ENCODE measurements around the gene NKD2. TPM values are rescaled to one million over a fixed set of nuclear protein-coding genes. Genes with fewer than 3 reads are reported as not detected.

NKD2 gene
- total RNA-seq, 1 donor from 2014 or later = not detected

GRCh38 chr5:983238-983524, 25.4 kb upstream of the NKD2 start:
- Mint-ChIP-seq H3K27ac (ENCODE audit: unreplicated experiment) (no peak overlapping the region), H3K4me1 (ENCODE audit: unreplicated experiment) (peaks cover 3% of the 10 kb centered on the region), H3K9me3 (ENCODE audit: unreplicated experiment) (peaks cover 19% of the 10 kb centered on the region), H3K4me3 (ENCODE audit: unreplicated experiment) (no peak overlapping the region), H3K36me3 (ENCODE audit: unreplicated experiment) (peaks cover 4% of the 10 kb centered on the region), H3K27me3 (ENCODE audit: unreplicated experiment) (peaks cover 44% of the 10 kb centered on the region)
- no peak for DNase-seq (ENCODE audit: extremely low spot score, unreplicated experiment)
- no peak for TF ChIP-seq CTCF (IDR thresholded peaks at IDR 0.05)

- peaks cover 4% of the 10 kb centered on the region for H3K36me3 Mint-ChIP-seq (ENCODE audit: unreplicated experiment)
- H3K4me3 Mint-ChIP-seq (ENCODE audit: unreplicated experiment) = no peak overlapping the region
- peaks cover 3% of the 10 kb centered on the region for H3K4me1 Mint-ChIP-seq (ENCODE audit: unreplicated experiment)
- TF ChIP-seq CTCF (IDR thresholded peaks at IDR 0.05) = no peak
- no peak for DNase-seq (ENCODE audit: extremely low spot score, unreplicated experiment)
- H3K27ac Mint-ChIP-seq (ENCODE audit: unreplicated experiment) = no peak overlapping the region
- peaks cover 40% of the 10 kb centered on the region for H3K27me3 Mint-ChIP-seq (ENCODE audit: unreplicated experiment)
- peaks cover 23% of the 10 kb centered on the region for H3K9me3 Mint-ChIP-seq (ENCODE audit: unreplicated experiment)
Observed at GRCh38 chr5:983568-983967, 25.0 kb upstream of the NKD2 start.

GRCh38 chr5:984774-985173, 23.8 kb upstream of the NKD2 start:
- Mint-ChIP-seq H3K4me1 (ENCODE audit: unreplicated experiment) (peaks cover 3% of the 10 kb centered on the region), H3K27me3 (ENCODE audit: unreplicated experiment) (peaks cover 39% of the 10 kb centered on the region), H3K36me3 (ENCODE audit: unreplicated experiment) (peaks cover 4% of the 10 kb centered on the region), H3K4me3 (ENCODE audit: unreplicated experiment) (no peak overlapping the region), H3K27ac (ENCODE audit: unreplicated experiment) (no peak overlapping the region), H3K9me3 (ENCODE audit: unreplicated experiment) (peaks cover 25% of the 10 kb centered on the region)
- DNase-seq (ENCODE audit: extremely low spot score, unreplicated experiment) = no peak
- no peak for TF ChIP-seq CTCF (IDR thresholded peaks at IDR 0.05)

GRCh38 chr5:987761-988160, 20.8 kb upstream of the NKD2 start:
- no peak for TF ChIP-seq CTCF (IDR thresholded peaks at IDR 0.05)
- peaks cover 25% of the 10 kb centered on the region for H3K9me3 Mint-ChIP-seq (ENCODE audit: unreplicated experiment)
- no peak overlapping the region for H3K27ac Mint-ChIP-seq (ENCODE audit: unreplicated experiment)
- peaks cover 4% of the 10 kb centered on the region for H3K36me3 Mint-ChIP-seq (ENCODE audit: unreplicated experiment)
- DNase-seq (ENCODE audit: extremely low spot score, unreplicated experiment) = no peak
- H3K4me3 Mint-ChIP-seq (ENCODE audit: unreplicated experiment) = no peak overlapping the region
- peaks cover 46% of the 10 kb centered on the region for H3K27me3 Mint-ChIP-seq (ENCODE audit: unreplicated experiment)
- peaks cover 3% of the 10 kb centered on the region for H3K4me1 Mint-ChIP-seq (ENCODE audit: unreplicated experiment)

- peaks cover 49% of the 10 kb centered on the region for H3K27me3 Mint-ChIP-seq (ENCODE audit: unreplicated experiment)
- no peak overlapping the region for H3K4me3 Mint-ChIP-seq (ENCODE audit: unreplicated experiment)
- TF ChIP-seq CTCF (IDR thresholded peaks at IDR 0.05) = no peak
- H3K27ac Mint-ChIP-seq (ENCODE audit: unreplicated experiment) = no peak overlapping the region
- peaks cover 4% of the 10 kb centered on the region for H3K36me3 Mint-ChIP-seq (ENCODE audit: unreplicated experiment)
- H3K9me3 Mint-ChIP-seq (ENCODE audit: unreplicated experiment) = peaks cover 25% of the 10 kb centered on the region
- no peak for DNase-seq (ENCODE audit: extremely low spot score, unreplicated experiment)
- peaks cover 3% of the 10 kb centered on the region for H3K4me1 Mint-ChIP-seq (ENCODE audit: unreplicated experiment)
Observed at GRCh38 chr5:988322-988721, 20.3 kb upstream of the NKD2 start.

Measured in osteocyte (in vitro differentiated cells).